A549 (cell line): ENCODE measurements around the gene EPB41L4A. TPM values are rescaled to one million over a fixed set of nuclear protein-coding genes. Genes with fewer than 3 reads are reported as not detected.

Experiments used
- ATAC-seq, 2 experiments: fragments of 200-7000 bp in 1 of 2; fragments of >200 bp in 1 of 2; cut with Nextera tagmentation in 1 of 2; cut with Tn5 transposase in 1 of 2; 3 replicates each; pipeline versions ENCODE4 v1.8.0 to v1.9.1; 2018 to 2020; ENCODE audit warnings: mild to moderate bottlenecking in 1 of 2, moderate library complexity in 1 of 2
- CTCF ChIA-PET: fragments of 300-600 bp; sonication (Branson Sonifier 250); formaldehyde crosslinking; extraction: SDS; loops from one replicate; lab custom pipeline; 2021; ENCODE audit warnings: antibody characterized with exemption, inconsistent platforms; lab: Yijun Ruan, JAX
- POLR2A ChIA-PET: fragments of 350-600 bp; formaldehyde crosslinking; extraction: SDS; loops from one replicate; lab custom pipeline; 2021; ENCODE audit warnings: antibody characterized with exemption, inconsistent platforms; lab: Yijun Ruan, JAX
- DNase-seq, 2 experiments: peaks; one replicate each; pipeline versions ENCODE4 v3.0.0 to v3.0.0-alpha.2; 2011 to 2016; ENCODE audit warnings: low read depth in 1 of 2, low spot score in 1 of 2
- FAIRE-seq: peaks from 2 replicates; lab custom pipeline; 2011; peaks lifted over from hg19 to GRCh38; lab: Jason Lieb, UNC
- H3K27ac ChIP-seq, 2 experiments: fragments of >200 bp; sonication (Bioruptor Twin); formaldehyde crosslinking; 3 replicates each; pipeline ENCODE4 v1.5.1; 2016 to 2017
- H3K4me1 ChIP-seq: fragments of >200 bp; sonication (Bioruptor Twin); formaldehyde crosslinking; 3 replicates; pipeline ENCODE4 v1.6.1; 2016
- H3K4me2 ChIP-seq: fragments of >200 bp; sonication (Bioruptor Twin); formaldehyde crosslinking; 3 replicates; pipeline ENCODE4 v1.6.1; 2016
- H3K4me3 ChIP-seq: fragments of >200 bp; sonication (Bioruptor Twin); formaldehyde crosslinking; 3 replicates; pipeline ENCODE4 v1.5.1; 2016
- H3K9me3 ChIP-seq: fragments of >200 bp; sonication (Bioruptor Twin); formaldehyde crosslinking; 3 replicates; pipeline ENCODE4 v1.6.1; 2016
- CBX8 ChIP-seq: fragments of 200-600 bp; sonication (generic); IDR thresholded peaks from 2 replicates; pipeline ENCODE4 v1.6.1; 2016
- CEBPB ChIP-seq, 2 experiments: fragments of >200 bp in 1 of 2; sonication (Bioruptor Twin) in 1 of 2; formaldehyde crosslinking in 1 of 2; IDR thresholded peaks; 2 replicates each; pipeline ENCODE4 v1.6.1; 2012 to 2016
- CHD2 ChIP-seq: fragments of 150-350 bp; IDR thresholded peaks from 2 replicates; pipeline ENCODE4 v1.6.1; 2014; ENCODE audit warnings: low read length; ENCODE audit not compliant: partially characterized antibody
- CHD4 ChIP-seq: fragments of 200-600 bp; sonication (generic); IDR thresholded peaks from 2 replicates; pipeline ENCODE4 v1.6.1; 2016; ENCODE audit warnings: antibody characterized with exemption, mild to moderate bottlenecking, borderline replicate concordance
- EHMT2 ChIP-seq: fragments of 200-600 bp; sonication (generic); IDR thresholded peaks from 2 replicates; pipeline ENCODE4 v1.6.1; 2016; ENCODE audit warnings: antibody characterized with exemption, low read depth, mild to moderate bottlenecking, moderate library complexity
- FOSL2 ChIP-seq, 2 experiments: fragments of 450-650 bp in 1 of 2; fragments of >200 bp in 1 of 2; sonication (Bioruptor Twin) in 1 of 2; formaldehyde crosslinking; IDR thresholded peaks; 2 replicates each; pipeline versions ENCODE4 v1.5.0 to v1.6.1; 2016 to 2020; ENCODE audit warnings: mild to moderate bottlenecking in 1 of 2, moderate library complexity in 1 of 2
- FOXS1 ChIP-seq: fragments of 250-450 bp; sonication (Bioruptor Pico); IDR thresholded peaks from 2 replicates; pipeline ENCODE4 v1.5.0; 2020; ENCODE audit warnings: mild to moderate bottlenecking, moderate library complexity
- GATA3 ChIP-seq: IDR thresholded peaks from 2 replicates; pipeline ENCODE4 v1.6.1; 2012; ENCODE audit warnings: borderline replicate concordance
- HEYL ChIP-seq: fragments of 250-450 bp; sonication (Bioruptor Pico); IDR thresholded peaks from 2 replicates; pipeline ENCODE4 v1.8.0; 2021; ENCODE audit warnings: mild to moderate bottlenecking, moderate library complexity
- HOXB13 ChIP-seq: fragments of 250-450 bp; sonication (Bioruptor Pico); IDR thresholded peaks from 2 replicates; pipeline ENCODE4 v1.5.0; 2020; ENCODE audit warnings: low read depth, mild to moderate bottlenecking, moderate library complexity
- JUN ChIP-seq, 2 experiments: fragments of >200 bp; sonication (Bioruptor Twin); formaldehyde crosslinking; IDR thresholded peaks; 2 replicates in 1 of 2; 3 replicates in 1 of 2; pipeline ENCODE4 v1.6.1; 2016 to 2017
- JUNB ChIP-seq: fragments of >200 bp; sonication (Bioruptor Twin); formaldehyde crosslinking; IDR thresholded peaks from 2 replicates; pipeline ENCODE4 v1.6.1; 2016
- MYC ChIP-seq: IDR thresholded peaks from 2 replicates; pipeline ENCODE4 v1.6.1; 2012; ENCODE audit warnings: mild to moderate bottlenecking, inconsistent platforms, low read length, improper control_type of control experiment, borderline replicate concordance
- PHF8 ChIP-seq: fragments of 200-600 bp; sonication (generic); IDR thresholded peaks from 2 replicates; pipeline ENCODE4 v1.6.1; 2016; ENCODE audit warnings: low read depth, mild to moderate bottlenecking, antibody characterized with exemption, moderate library complexity, borderline replicate concordance
- POLR2A ChIP-seq: IDR thresholded peaks from 2 replicates; pipeline ENCODE4 v1.6.1; 2012; ENCODE audit warnings: mild to moderate bottlenecking, low read length
- RARB ChIP-seq: fragments of 250-450 bp; sonication (Bioruptor Pico); IDR thresholded peaks from 2 replicates; pipeline ENCODE4 v1.8.0; 2021; ENCODE audit warnings: mild to moderate bottlenecking, moderate library complexity
- SMC3 ChIP-seq: fragments of >200 bp; sonication (Bioruptor Twin); formaldehyde crosslinking; IDR thresholded peaks from 3 replicates; pipeline ENCODE4 v1.6.1; 2018; ENCODE audit warnings: inconsistent platforms
- SREBF2 ChIP-seq: fragments of 450-650 bp; IDR thresholded peaks from 2 replicates; pipeline ENCODE4 v1.6.1; 2014; ENCODE audit warnings: mild to moderate bottlenecking, moderate library complexity
- TFCP2L1 ChIP-seq: fragments of 250-450 bp; sonication (Bioruptor Pico); IDR thresholded peaks from 2 replicates; pipeline ENCODE4 v1.5.0; 2021; ENCODE audit warnings: mild to moderate bottlenecking
- ZSCAN20 ChIP-seq: fragments of 250-450 bp; sonication (Bioruptor Pico); IDR thresholded peaks from 2 replicates; pipeline ENCODE4 v1.8.0; 2022; ENCODE audit warnings: mild to moderate bottlenecking, moderate library complexity
- WGBS: methylation state at CpG from one replicate; pipeline ENCODE4 v1.1.6; 2017; ENCODE audit errors: missing lambda C conversion rate; 5-methylcytosine and 5-hydroxymethylcytosine counted together
- polyA plus RNA-seq, 4 experiments: library from polyadenylated mRNA; depleted of rRNA in 3 of 4; stranded (reverse); fragments of >200 nt; fragmentation: RNase III in 1 of 4; extraction: RNeasy Plus Mini Kit Qiagen cat#74134 plus additional on column Dnase treatment in 1 of 4; gene quantifications; 2 replicates in 3 of 4; 3 replicates in 1 of 4; pipeline ENCODE4 v1.2.3, GENCODE V29; 2011 to 2017
- TF ChIP-seq, protein P1 (sequence below): fragments of 250-450 bp; sonication (Bioruptor Pico); IDR thresholded peaks from 2 replicates; pipeline ENCODE4 v1.5.0; 2020; ENCODE audit warnings: low read depth, mild to moderate bottlenecking, moderate library complexity
- TF ChIP-seq, protein P2 (sequence below): IDR thresholded peaks from 2 replicates; pipeline ENCODE4 v1.6.1; 2012
- TF ChIP-seq, protein P3 (sequence below): fragments of 200-600 bp; sonication (generic); IDR thresholded peaks from 2 replicates; pipeline ENCODE4 v1.6.1; 2016; ENCODE audit warnings: antibody characterized with exemption, mild to moderate bottlenecking, moderate library complexity
- TF ChIP-seq, protein P4 (sequence below): fragments of >200 bp; sonication (Bioruptor Twin); formaldehyde crosslinking; IDR thresholded peaks from 2 replicates; pipeline ENCODE4 v1.6.1; 2016
- TF ChIP-seq, protein P5 (sequence below): fragments of 150-350 bp; IDR thresholded peaks from 2 replicates; pipeline ENCODE4 v1.6.1; 2014; ENCODE audit warnings: low read depth, mild to moderate bottlenecking, low read length

Gene EPB41L4A
- polyA plus RNA-seq, 2 of the 4 experiments (the other 2 are of a cell fraction), result 1.3 to 4.4 TPM

DNA sequence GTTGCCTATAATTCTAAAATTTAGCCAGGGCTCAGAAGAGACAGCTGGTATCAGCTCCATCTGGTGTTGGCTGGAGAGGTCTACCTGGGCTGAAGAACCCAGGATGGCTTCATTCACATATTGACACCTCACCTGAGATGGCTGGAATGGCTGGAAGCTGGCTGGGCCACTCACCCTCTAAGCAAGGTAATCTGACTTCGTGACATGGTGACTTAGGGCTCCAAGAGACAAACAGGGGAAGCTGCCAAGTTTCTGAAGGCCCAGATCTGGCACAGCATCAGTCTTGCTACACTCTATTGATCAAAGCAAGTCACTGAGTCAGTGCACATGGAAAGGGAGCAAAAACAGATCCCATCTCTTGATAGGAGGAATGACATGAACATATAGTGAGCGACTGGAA is 102.3 kb downstream of the EPB41L4A start:
- ATAC-seq, result no peak
- CTCF ChIA-PET, result interaction anchor here (1.1 kb wide), 1 partner anchor 104 kb away, joined by 3 read pairs; no protein-coding TSS in a partner anchor

DNA sequence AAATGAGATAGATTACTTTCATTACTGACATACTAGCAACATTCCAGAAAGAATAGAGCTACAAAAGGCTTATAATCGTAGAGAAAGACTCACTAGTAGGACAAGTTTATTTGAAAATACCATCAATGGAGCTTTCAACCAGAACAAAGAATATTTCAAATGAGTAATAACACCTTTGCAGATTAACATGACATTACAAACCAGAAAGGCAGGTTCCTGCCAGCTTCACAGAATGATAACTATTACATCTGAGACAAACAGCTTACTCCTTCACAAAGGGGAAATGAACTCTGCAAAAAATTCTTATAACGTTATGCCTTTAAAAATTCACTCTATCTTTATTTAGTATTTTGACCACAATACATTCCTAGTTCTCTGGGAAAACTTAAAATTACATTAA is 103.1 kb downstream of the EPB41L4A start:
- no peak for FAIRE-seq
- H3K4me2 ChIP-seq, result no peak overlapping the region
- no peak overlapping the region for H3K27ac ChIP-seq
- ChIA-PET CTCF (interaction anchor here (0.7 kb wide), 1 partner anchor 21 kb away, joined by 3 read pairs; no protein-coding TSS in a partner anchor), POLR2A (no interaction called here)
- no peak for TF ChIP-seq CEBPB (IDR thresholded peaks at IDR 0.05)
- TF ChIP-seq, protein P1, sequence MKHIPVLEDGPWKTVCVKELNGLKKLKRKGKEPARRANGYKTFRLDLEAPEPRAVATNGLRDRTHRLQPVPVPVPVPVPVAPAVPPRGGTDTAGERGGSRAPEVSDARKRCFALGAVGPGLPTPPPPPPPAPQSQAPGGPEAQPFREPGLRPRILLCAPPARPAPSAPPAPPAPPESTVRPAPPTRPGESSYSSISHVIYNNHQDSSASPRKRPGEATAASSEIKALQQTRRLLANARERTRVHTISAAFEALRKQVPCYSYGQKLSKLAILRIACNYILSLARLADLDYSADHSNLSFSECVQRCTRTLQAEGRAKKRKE (CRISPR knock-in tag), result no peak
- no peak for TF ChIP-seq RARB (CRISPR knock-in tag)
- TF ChIP-seq, protein P2, sequence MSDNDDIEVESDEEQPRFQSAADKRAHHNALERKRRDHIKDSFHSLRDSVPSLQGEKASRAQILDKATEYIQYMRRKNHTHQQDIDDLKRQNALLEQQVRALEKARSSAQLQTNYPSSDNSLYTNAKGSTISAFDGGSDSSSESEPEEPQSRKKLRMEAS, result no peak
- TF ChIP-seq, protein P3, sequence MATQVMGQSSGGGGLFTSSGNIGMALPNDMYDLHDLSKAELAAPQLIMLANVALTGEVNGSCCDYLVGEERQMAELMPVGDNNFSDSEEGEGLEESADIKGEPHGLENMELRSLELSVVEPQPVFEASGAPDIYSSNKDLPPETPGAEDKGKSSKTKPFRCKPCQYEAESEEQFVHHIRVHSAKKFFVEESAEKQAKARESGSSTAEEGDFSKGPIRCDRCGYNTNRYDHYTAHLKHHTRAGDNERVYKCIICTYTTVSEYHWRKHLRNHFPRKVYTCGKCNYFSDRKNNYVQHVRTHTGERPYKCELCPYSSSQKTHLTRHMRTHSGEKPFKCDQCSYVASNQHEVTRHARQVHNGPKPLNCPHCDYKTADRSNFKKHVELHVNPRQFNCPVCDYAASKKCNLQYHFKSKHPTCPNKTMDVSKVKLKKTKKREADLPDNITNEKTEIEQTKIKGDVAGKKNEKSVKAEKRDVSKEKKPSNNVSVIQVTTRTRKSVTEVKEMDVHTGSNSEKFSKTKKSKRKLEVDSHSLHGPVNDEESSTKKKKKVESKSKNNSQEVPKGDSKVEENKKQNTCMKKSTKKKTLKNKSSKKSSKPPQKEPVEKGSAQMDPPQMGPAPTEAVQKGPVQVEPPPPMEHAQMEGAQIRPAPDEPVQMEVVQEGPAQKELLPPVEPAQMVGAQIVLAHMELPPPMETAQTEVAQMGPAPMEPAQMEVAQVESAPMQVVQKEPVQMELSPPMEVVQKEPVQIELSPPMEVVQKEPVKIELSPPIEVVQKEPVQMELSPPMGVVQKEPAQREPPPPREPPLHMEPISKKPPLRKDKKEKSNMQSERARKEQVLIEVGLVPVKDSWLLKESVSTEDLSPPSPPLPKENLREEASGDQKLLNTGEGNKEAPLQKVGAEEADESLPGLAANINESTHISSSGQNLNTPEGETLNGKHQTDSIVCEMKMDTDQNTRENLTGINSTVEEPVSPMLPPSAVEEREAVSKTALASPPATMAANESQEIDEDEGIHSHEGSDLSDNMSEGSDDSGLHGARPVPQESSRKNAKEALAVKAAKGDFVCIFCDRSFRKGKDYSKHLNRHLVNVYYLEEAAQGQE, result no peak
- TF ChIP-seq GATA3, result no peak
- TF ChIP-seq MYC, result no peak
- no peak for TF ChIP-seq EHMT2
- no peak for TF ChIP-seq ZSCAN20 (CRISPR knock-in tag)
- no peak for TF ChIP-seq CHD4
- no peak for TF ChIP-seq POLR2A
- no peak for TF ChIP-seq JUN (IDR thresholded peaks at IDR 0.05)
- no peak for TF ChIP-seq FOXS1 (CRISPR knock-in tag)
- no peak for TF ChIP-seq CBX8
- TF ChIP-seq JUNB, result no peak
- TF ChIP-seq TFCP2L1 (CRISPR knock-in tag), result no peak
- no peak for TF ChIP-seq HOXB13 (CRISPR knock-in tag)
- TF ChIP-seq SREBF2, result no peak
- no peak for TF ChIP-seq HEYL (CRISPR knock-in tag)
- H3K9me3 ChIP-seq, result no peaks in the 10 kb centered on the region
- no peak overlapping the region for H3K4me3 ChIP-seq
- H3K4me1 ChIP-seq, result no peaks in the 10 kb centered on the region; the same call in 2 of the 3 replicates
- WGBS, result 32% methylated on average over 2 of the region's 2 CpGs
- ATAC-seq, result no peak
- no peak for DNase-seq

More for the DNA sequence above, 102.3 kb downstream of the EPB41L4A start:
- Histone ChIP-seq H3K4me2 (no peak overlapping the region), H3K9me3 (no peaks in the 10 kb centered on the region), H3K4me3 (no peak overlapping the region), H3K4me1 (no peaks in the 10 kb centered on the region; the same call in 2 of the 3 replicates), H3K27ac (no peak overlapping the region)
- DNase-seq (no peak), FAIRE-seq (no peak)
- WGBS, result 45% methylated on average over 2 of the region's 2 CpGs
- no peak for TF ChIP-seq CHD2
- TF ChIP-seq PHF8, result no peak
- TF ChIP-seq HOXB13 (CRISPR knock-in tag), result no peak
- TF ChIP-seq FOSL2 (IDR thresholded peaks at IDR 0.05), result no peak
- no peak for TF ChIP-seq FOSL2 (CRISPR knock-in tag; IDR thresholded peaks at IDR 0.05)
- TF ChIP-seq, protein P4, sequence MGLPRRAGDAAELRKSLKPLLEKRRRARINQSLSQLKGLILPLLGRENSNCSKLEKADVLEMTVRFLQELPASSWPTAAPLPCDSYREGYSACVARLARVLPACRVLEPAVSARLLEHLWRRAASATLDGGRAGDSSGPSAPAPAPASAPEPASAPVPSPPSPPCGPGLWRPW, result no peak
- TF ChIP-seq, protein P5, sequence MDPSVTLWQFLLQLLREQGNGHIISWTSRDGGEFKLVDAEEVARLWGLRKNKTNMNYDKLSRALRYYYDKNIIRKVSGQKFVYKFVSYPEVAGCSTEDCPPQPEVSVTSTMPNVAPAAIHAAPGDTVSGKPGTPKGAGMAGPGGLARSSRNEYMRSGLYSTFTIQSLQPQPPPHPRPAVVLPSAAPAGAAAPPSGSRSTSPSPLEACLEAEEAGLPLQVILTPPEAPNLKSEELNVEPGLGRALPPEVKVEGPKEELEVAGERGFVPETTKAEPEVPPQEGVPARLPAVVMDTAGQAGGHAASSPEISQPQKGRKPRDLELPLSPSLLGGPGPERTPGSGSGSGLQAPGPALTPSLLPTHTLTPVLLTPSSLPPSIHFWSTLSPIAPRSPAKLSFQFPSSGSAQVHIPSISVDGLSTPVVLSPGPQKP, result no peak
- no peak for TF ChIP-seq SMC3
- POLR2A ChIA-PET, result no interaction called here
